ENCODE results near the gene CFHR2. TPM values are rescaled to one million over a fixed set of nuclear protein-coding genes. Genes with fewer than 3 reads are reported as not detected.

CFHR2 gene
- total RNA-seq, 2 experiments from 2014 or later, result not detected

- Mint-ChIP-seq H3K36me3 (ENCODE audit: low read depth) (no peaks in the 10 kb centered on the region), H3K27me3 (no peaks in the 10 kb centered on the region), H3K27ac (no peak overlapping the region), H3K9me3 (no peaks in the 10 kb centered on the region), H3K4me1 (ENCODE audit: low read depth) (no peaks in the 10 kb centered on the region), H3K4me3 (no peak overlapping the region)
- Histone ChIP-seq H3K27me3 (ENCODE audit: control insufficient read depth in 1 of 2, insufficient read depth in 2 of 2, low read length in 2 of 2) (no peaks in the 10 kb centered on the region), H3K27ac (ENCODE audit: low read depth in 1 of 2, low read length in 2 of 2) (no peak overlapping the region), H3K4me3 (ENCODE audit: low read length) (no peak overlapping the region), H3K36me3 (ENCODE audit: insufficient read depth, low read length) (no peaks in the 10 kb centered on the region), H3K4me1 (ENCODE audit: insufficient read depth, low read length) (no peaks in the 10 kb centered on the region), H3K9me3 (ENCODE audit: control insufficient read depth in 1 of 2, insufficient read depth in 1 of 2, low read length in 2 of 2) (no peaks in the 10 kb centered on the region)
- ATAC-seq (ENCODE audit: poor library complexity), result no peak
- CTCF ChIA-PET, result no interaction called here
- intact Hi-C loops (cut with DNase I, micrococcal nuclease), result no loop called here
- TF ChIP-seq CTCF (IDR thresholded peaks at IDR 0.05), result no peak
- DNase-seq, result no peak
- POLR2A ChIA-PET, result no interaction called here
Measured at GRCh38 chr1:196997423-196997822, 53.9 kb downstream of the CFHR2 start.

- ATAC-seq (ENCODE audit: poor library complexity) (no peak), DNase-seq (no peak)
- H3K4me1 Mint-ChIP-seq (ENCODE audit: low read depth), result no peaks in the 10 kb centered on the region
- Histone ChIP-seq H3K9me3 (ENCODE audit: control insufficient read depth in 1 of 2, insufficient read depth in 1 of 2, low read length in 2 of 2) (no peaks in the 10 kb centered on the region), H3K27me3 (ENCODE audit: control insufficient read depth in 1 of 2, insufficient read depth in 2 of 2, low read length in 2 of 2) (no peaks in the 10 kb centered on the region), H3K36me3 (ENCODE audit: insufficient read depth, low read length) (no peaks in the 10 kb centered on the region), H3K4me1 (ENCODE audit: insufficient read depth, low read length) (no peaks in the 10 kb centered on the region), H3K4me3 (ENCODE audit: low read length) (no peak overlapping the region), H3K27ac (ENCODE audit: low read depth in 1 of 2, low read length in 2 of 2) (no peak overlapping the region)
- no peak overlapping the region for H3K4me3 Mint-ChIP-seq
- no peak for TF ChIP-seq CTCF (IDR thresholded peaks at IDR 0.05)
- no peak overlapping the region for H3K27ac Mint-ChIP-seq
- intact Hi-C loops (cut with DNase I, micrococcal nuclease), result no loop called here
- POLR2A ChIA-PET, result no interaction called here
- no peaks in the 10 kb centered on the region for H3K9me3 Mint-ChIP-seq
- H3K27me3 Mint-ChIP-seq, result no peaks in the 10 kb centered on the region
- CTCF ChIA-PET, result no interaction called here
- H3K36me3 Mint-ChIP-seq (ENCODE audit: low read depth), result no peaks in the 10 kb centered on the region
Measured at GRCh38 chr1:197001828-197002227, 58.3 kb downstream of the CFHR2 start.

GRCh38 chr1:197003132-197003531 lies 59.6 kb downstream of the CFHR2 start:
- no peaks in the 10 kb centered on the region for H3K27me3 ChIP-seq (ENCODE audit: control insufficient read depth in 1 of 2, insufficient read depth in 2 of 2, low read length in 2 of 2)
- Mint-ChIP-seq H3K27me3 (no peaks in the 10 kb centered on the region), H3K36me3 (ENCODE audit: low read depth) (no peaks in the 10 kb centered on the region), H3K27ac (no peak overlapping the region), H3K4me1 (ENCODE audit: low read depth) (no peaks in the 10 kb centered on the region), H3K9me3 (no peaks in the 10 kb centered on the region), H3K4me3 (no peak overlapping the region)
- intact Hi-C loops (cut with DNase I, micrococcal nuclease), result no loop called here
- H3K4me3 ChIP-seq (ENCODE audit: low read length), result no peak overlapping the region
- H3K36me3 ChIP-seq (ENCODE audit: insufficient read depth, low read length), result no peaks in the 10 kb centered on the region
- H3K4me1 ChIP-seq (ENCODE audit: insufficient read depth, low read length), result no peaks in the 10 kb centered on the region
- POLR2A ChIA-PET, result no interaction called here
- CTCF ChIA-PET, result no interaction called here
- TF ChIP-seq CTCF (IDR thresholded peaks at IDR 0.05), result no peak
- no peak overlapping the region for H3K27ac ChIP-seq (ENCODE audit: low read depth in 1 of 2, low read length in 2 of 2)
- no peaks in the 10 kb centered on the region for H3K9me3 ChIP-seq (ENCODE audit: control insufficient read depth in 1 of 2, insufficient read depth in 1 of 2, low read length in 2 of 2)
- DNase-seq, result no peak
- no peak for ATAC-seq (ENCODE audit: poor library complexity)

Measured in CD4-positive, alpha-beta T cell (primary cell).